EH (cell line): ENCODE measurements around the gene SEMA3A.
"Not testable (repeated sequence)": the region's sequence is repeated elsewhere in the genome, so short reads cannot be mapped to it uniquely, and the experiment has no call there.

ENCODE experiments used
- DNase-seq: peaks from one replicate; pipeline ENCODE4 v3.0.0-alpha.2; 2015; ENCODE audit warnings: low read depth

SEMA3A gene

DNA sequence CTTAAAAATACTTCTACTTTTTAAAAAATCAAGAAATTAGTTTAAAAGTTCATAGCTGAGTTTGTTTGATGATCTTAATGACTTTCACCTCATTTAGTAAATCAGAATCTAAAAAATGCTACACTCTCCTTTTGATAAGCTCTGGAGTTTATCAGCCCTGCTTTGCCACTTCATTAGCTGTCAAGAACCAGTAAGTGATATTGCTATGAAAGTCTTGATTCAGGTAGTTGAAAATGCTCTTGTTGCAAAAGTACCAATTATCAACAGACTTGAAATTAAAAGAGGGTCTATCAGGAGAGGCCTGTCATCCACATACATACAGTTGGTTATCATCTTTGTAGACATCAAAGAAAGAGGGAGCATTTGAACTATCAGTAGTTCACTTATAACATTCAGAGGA lies 41.6 kb downstream of the SEMA3A start:
- DNase-seq: no peak

DNA sequence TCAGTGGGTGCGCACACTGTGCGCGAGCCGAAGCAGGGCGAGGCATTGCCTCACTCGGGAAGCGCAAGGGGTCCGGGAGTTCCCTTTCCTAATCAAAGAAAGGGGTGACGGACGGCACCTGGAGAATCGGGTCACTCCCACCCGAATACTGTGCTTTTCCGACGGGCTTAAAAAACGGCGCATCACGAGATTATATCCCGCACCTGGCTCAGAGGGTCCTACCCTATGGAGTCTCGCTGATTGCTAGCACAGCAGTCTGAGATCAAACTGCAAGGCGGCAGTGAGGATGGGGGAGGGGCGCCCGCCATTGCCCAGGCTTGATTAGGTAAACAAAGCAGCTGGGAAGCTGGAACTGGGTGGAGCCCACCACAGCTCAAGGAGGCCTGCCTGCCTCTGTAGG lies 44.2 kb downstream of the SEMA3A start:
- not testable (repeated sequence) for DNase-seq

DNA sequence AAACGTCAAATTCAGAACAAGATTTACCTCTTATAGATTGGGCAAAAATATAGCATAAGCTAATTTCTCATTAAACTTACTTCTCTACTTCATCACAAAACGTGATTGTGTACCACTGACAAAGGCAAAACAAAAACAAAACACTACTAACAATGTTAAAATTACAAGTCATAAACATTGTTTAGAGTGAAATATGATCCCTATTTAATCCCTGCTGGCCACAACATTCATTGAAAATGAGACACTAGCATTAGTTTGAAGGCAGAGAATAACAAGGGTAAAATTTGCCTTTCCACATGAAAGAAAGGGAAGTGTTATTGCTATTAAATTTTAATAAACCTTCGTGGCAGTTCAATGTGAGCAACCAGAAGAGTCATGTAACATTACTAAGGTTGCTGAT lies 45.0 kb downstream of the SEMA3A start:
- no peak for DNase-seq

DNA sequence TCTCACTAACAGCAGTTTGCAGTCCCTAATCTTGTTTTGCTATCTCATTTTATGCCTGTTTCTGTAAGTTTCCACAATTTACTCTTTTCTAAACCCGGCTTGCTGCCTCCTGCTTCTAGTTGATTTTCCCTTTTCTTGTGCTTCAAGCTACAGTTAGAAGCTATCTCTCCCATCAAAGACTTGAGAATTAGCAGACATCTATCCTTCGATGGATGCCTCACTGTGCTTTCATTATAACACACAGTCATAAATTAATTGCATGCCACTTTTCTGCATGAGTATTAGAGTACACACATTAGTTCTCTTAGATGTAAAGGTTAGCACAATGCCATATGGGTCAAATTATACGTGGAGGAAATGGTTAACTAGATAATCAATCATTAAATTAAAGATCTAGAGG lies 48.7 kb downstream of the SEMA3A start:
- no peak for DNase-seq

DNA sequence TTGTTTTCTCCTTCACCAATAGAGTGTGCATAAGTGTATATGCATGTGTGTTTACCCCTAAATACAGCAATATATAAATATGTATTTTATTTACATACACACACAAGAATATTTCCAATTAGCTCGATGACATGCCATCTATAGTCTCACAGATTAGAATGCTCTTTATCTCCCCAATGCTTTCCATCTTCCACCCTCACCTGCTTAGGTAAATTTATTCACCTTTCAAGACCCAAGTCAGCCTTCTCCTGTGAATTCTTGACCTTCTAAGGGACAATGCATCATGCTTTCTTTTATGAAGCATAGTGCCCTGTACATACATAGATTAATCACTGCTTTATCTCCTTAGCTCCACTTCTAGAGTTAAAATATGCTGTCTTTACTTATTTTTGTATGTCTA lies 49.7 kb downstream of the SEMA3A start:
- DNase-seq: no peak

DNA sequence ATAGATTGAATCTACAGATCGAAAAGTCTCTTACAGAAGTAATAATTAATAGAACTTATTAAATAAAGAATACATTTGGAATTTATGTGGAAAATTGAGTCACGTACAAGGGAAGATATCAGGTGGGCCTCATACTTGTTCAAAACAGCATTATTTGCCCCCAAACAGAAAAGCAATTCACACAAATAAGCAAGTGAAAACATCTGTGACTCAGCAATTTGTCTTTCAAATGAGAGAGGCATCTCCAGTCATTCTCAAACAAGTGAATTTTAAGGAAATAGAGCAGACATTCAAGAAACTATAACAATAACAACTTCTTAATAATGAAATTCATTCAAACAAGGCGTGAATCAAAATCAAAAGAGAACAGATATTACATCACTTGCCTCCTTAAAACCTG lies 50.1 kb downstream of the SEMA3A start:
- no peak for DNase-seq

DNA sequence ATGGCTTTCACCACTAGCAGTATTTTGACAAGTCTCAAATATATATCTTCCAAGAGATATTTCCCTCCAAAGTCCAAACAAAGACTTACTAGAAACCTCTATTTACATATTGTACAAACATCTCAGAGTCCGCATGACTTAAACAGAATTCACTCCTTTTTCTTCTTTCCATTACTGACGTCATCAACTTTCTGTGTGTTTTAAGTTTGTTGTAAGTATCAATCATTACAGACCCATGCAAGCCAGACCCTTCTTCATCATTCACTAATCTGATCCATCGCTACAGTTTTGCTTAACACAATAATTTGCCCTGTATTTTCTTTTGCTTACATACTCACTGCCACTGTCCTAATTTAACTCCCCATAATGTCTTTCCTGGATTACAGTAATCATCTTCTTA lies 51.9 kb downstream of the SEMA3A start:
- DNase-seq: no peak

DNA sequence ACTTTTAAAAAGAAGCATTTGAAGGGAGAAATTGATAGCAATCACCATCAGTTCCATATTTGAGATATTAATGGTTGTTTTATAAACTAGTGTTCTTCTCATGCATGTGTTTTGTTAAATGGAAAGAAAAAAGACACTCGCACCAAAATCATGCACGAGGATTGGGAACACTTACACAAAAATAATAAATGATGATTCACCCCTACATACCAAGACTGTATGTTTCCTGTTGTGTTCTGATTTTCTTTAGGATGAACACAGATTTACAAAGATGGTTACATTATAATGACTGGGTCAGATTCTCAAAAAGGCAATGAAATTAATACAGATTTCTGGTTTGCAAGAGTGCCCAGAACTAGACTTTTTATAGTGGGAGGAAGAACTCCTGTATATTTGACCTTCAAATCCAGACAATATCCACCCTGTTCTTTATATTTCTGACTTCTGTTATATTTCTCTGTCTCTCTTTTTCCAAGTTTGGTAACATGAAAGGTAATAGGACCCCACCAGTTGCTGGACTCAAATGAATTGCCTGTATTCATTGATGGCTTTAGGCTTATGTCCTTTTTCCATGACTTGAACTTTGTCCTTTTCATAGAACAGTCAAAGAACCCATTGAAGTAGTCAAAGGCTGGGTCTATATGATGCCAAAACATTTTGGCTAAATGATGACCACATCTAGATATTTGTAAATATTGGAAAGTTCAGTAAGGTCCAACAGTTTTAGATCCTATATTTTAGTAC lies 54.4 kb downstream of the SEMA3A start:
- DNase-seq: peak; percentile 51

DNA sequence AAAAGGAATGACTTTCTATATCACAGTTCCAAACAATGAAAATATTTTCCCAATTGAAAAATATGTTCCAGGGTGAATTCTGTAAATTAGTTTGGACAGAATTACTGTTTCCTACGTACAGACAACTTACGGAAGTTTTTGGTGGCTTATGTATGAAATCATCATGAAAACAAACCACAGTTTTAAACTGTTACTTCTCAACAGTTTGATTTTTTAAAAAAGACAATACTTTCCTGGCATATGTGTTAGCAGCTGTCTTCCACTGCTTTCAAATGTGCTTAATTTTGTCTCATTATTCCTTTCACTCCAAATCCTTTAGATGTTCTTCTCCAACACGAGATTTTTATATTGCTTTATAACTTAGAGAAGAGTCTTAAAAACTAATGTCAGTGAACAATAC lies 56.2 kb downstream of the SEMA3A start:
- DNase-seq: no peak

DNA sequence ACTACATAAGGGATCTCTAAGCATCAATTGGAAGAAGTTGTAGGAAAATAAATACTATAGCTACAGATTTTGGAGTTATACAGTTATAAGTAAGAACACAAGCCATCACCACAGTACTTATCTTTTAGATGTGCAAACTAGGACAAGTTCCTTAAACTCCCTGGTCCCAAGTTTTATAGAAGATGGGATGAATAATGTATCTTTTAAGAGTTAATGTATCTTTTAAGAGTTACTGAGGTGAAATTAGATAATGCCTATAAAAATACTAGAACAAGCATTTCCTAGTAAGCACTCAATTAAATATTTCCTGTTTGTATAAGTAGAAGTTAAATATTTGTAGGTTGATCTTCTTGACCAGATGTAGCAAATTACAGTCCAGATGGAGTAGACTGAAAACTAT lies 56.8 kb downstream of the SEMA3A start:
- peak; percentile 16 for DNase-seq

DNA sequence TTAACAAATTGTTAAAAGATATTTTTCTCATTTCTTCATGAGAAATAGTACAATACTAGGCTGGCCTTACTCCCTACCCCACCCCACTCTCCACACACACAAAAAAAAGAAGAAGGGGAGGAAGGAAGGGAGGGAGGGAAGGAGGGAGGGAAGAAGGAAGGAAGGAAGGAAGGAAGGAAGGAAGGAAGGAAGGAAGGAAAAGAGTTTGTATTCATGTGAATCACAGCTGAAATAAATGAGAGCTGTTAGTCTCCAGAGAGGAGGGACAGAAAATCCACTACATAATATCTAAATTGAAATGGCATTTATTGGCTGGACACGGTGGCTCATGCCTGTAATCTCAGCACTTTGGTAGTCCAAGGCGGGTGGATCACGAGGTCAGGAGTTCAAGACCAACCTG lies 57.8 kb downstream of the SEMA3A start:
- DNase-seq: no peak

DNA sequence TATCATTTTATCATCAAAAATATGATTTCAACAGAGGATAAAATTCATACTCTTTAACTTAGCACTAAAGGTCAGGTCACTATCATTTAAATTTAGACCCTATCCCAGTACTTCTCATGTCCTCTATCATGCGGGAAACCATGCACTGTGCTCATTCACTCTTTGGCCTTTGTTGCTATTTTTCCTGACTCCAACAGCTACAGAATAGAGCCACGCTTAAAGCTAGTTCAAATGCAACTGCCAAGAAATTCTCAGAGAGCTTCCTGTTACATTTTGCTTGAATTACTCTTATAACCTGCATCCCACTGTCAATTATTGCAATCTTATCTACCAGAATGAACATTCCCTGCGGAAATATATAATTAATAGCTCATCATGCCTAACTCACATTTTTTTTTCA lies 58.3 kb downstream of the SEMA3A start:
- DNase-seq: no peak

DNA sequence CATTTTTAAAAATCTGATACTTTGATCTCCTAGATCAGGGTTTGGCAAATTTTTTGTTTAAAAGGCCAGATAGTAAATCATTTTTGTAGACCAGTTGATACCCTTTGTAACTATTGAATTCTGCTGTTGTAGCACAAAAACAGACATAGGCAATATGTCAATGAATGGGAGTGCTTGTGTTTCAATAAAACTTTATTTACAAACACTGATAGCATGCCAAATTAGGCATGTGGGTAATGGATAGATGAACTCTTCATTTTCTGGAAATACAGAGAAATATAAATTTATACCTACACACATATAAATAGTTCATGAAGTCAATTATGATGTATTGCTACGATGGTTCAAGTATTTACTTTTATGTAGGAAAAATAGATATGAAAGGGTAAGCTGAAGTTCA lies 60.4 kb downstream of the SEMA3A start:
- DNase-seq: no peak

DNA sequence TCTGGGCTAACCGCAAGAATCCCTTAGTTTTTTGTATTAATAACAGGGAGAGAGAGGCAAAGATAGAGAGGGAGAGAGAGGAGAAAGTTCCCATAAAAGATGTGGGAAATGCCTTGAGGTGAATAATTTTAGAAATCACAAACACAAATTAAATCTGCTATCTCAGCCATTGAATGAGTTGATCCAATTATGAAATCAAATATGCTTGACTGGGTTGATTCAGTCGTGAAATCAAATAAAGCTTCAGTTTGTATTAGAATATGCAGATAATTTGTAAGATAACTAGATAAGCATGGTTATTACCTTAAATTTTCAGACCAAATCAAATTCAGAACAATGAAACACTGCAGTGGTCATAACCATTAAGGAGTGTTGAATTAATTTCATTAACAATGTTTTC lies 68.9 kb downstream of the SEMA3A start:
- DNase-seq: no peak

DNA sequence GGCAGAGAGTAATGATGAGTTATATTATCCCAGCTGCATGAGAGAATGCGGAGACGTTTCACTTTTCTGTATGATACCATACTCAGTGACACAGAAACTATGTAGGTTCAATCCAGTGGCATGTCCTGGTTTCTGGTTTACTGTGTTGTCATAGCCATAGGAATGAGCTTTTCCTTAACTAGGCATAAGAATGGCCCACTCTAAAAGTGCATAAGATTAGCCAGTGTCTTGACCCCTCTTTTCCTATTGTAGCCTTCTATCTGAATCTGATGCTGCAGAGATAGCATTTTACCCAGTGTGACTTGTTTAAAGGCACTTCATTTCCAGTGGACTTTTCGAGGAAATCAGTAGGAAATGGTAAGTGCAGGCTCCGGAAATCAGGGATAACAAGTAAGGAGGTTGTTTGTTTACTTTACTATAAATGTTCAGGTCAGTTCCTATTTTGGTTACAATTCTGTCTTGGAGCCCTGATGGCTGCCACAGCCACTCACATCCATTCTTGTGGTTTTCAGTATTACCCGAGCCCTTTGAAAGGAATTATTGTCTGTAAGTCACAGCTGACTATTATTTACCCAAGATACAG lies 70.5 kb downstream of the SEMA3A start:
- peak; percentile 63 for DNase-seq

DNA sequence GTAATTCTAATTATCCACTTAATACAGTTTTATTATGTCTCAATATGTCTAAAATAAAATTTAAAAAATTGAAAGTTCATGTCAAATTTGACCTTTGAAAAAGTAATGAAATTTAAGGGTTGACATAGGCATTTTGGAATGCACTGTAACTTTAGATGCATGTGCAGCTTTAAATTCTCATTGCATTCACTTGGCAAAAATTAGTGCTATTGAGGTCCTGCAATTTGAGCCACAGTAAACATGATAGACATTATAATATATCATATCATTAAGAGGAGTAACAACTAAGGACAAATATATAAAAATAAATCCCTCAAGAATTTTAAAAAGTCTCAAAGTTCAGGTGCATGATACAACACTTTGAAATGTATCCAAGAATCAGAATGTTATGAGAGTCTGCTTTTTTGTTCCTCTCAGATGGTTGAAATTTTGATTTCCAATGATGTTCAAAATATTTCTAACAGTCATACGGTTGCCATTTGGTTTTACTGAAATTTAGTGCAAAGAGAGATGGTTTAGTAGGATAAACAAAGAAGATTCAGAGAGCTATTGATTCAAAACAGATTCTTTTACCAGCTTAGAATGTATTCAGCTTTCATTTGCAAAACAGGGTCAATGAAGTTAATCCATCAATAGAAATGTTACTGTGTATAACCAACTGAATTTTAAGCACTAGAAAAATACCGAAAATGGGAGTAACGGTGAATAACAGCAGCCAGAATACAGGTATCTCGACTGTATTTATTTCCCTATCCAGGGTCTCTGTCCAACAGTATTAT lies 71.8 kb downstream of the SEMA3A start:
- DNase-seq: no peak

DNA sequence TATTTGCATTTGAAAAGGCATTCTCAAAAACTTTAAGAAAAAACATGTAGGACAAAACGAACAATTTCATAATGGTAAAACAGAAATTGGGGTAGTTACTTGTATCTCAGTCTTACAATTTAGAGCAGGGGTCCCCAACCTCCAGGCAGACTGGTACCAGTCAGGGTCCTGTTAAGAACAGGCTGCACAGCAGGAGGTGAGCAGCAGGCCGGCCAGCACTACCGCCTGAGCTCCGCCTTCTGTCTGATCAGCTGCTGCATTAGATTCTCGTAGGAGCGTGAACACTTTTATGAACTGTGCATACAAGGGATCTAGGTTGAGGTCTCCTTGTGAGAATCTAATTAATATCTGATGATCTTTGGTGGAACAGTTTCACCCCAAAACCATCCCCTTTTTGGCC lies 77.3 kb downstream of the SEMA3A start:
- DNase-seq: no peak

DNA sequence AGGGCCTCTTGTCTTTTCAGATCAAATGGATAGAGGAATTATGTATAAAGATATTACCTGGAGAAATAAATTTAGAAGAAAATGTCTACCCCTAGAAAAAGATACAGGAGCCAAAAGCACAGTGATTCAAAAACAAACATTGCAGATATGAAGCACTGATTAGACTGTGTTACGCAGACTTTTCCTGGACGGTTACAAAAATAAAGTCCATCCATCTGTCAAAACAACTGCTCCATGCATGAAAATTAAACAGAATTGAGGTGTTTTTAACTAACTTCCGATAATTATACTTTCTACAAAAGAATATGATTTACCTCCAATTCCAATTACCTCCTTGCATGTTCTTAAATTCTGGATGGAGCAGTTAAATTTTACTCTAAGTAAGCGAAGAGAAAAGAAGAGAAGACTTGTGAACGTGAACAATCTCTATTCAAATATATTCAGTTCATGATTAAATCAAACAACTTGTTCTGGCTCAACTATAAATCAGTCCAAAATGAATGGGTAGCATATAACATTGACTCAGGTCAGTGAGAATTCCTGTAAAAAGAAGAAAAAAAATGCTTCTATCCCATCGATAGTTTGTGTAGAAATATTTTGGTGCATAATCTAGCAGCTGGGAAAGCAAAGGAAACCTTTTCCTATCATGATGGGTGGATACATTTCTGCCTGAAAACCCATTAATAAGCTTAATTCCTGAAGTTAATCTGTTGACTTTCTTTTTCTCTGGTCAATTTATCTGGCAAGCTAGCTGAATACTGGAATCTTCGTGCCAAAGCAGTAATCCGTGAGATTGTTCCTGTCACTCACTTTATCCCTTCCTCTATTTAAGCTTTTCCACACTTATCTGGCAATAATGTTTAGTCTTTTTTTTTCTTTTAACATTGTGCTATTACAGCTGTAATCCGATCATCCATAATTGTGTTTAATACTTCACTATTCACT lies 80.4 kb downstream of the SEMA3A start:
- DNase-seq: no peak

DNA sequence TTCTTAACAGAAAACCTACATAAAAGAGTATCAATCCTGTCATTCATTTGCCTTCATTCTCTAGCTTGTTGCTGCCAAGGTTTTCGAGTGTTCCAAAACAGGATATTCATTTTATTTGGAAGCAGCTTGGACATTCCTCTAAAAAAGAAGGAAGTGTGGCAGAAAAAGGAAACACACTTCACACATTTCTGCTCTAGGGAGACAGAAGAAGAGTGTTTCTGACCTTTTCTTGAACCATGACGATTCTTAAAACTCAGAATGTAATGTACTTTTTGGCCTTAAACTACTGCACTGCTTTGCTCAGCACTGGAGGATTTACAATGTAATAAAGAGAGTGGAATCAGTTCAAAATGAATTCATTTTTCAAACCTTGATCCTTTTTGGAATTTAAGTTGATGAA lies 81.3 kb downstream of the SEMA3A start:
- peak; percentile 43 for DNase-seq

DNA sequence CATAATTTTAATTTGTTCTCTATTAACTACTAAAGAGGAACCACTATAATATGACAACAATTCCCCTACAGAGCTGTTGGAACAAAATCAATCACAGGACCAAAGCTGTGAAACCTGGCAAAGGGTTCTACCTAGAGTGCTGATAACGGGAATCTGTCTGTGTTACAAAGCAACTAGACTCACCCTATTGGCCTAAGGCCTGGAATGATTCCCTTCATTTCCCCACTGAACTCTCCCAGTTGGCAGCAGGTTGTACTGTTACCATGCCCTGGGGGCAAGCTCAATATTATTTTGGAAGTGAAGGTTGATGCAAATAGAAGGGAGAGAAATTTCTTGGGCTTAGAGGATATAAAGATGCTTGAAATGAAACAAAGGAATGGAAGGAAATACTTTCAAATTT lies 81.8 kb downstream of the SEMA3A start:
- DNase-seq: no peak

DNA sequence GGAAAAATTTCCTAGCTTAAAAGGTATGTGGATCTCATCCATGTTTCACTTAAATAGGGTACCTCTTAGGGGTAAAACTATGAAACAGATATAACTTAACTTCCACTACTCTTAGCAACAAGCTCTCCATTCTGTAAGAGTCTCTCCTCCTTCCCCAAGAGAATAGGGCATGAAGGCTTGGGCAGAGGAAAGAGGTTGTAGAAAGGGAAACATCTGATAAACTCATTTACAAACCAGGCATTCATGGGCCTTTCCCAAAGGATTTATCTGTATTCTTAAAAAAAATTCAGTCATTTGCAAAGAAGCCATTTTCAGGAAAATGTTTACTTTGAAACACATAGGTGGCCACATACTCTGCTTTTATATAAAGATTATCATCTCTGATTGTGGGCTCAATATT lies 82.7 kb downstream of the SEMA3A start:
- DNase-seq: no peak

DNA sequence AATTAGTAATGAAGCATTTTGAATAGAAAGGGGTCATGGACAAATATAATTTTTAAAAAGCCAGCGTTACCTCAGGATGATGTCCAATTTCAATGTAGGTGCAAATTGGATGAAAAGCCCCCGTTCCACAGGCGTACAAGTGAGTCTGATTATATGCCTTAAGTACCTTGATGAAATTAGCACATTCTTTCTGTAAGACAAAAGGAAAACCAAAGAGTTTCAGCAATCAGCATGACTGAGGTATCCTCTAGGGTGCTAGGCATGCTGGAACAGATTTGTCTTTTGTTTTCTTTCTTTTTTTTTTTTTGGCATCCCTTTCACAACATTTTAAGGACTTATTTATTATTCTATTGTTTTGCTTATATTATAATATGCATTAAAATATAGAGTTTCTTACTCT lies 84.2 kb downstream of the SEMA3A start:
- no peak for DNase-seq
